Middle frontal gyrus (tissue), 1 donor: ENCODE results near the gene KRTAP3-1.
"Not testable (repeated sequence)": the region's sequence is repeated elsewhere in the genome, so short reads cannot be mapped to it uniquely, and the experiment has no call there.

Source experiments
- DNase-seq: peaks from one replicate; pipeline ENCODE4 v3.0.0-alpha.2; 2015; ENCODE audit warnings: low spot score; ENCODE audit errors: extremely low spot score

KRTAP3-1 gene

DNA sequence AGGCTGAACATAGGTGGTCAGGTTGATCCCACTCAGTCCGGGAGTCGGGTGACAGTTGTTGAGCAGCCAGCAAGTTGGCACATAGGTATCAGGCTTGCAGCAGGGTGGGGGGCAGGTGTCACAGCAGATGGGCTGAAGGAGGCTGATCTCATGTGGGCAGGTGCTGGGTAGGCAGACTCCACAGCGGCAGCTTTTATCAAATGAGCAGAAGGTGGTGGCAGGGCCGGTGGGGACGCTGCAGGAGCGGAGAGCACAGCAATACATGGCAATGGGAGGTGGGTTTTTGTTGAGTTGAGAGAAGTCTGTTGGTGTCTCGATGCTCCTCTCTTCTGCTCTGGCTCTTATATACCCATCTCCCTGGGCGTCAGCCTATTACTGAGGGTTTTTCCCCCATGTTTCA is at the start of gene KRTAP3-1:
KRTAP3-1 (minus strand) TSS at position 318 of the 400 bp plus-strand sequence; CDS start at position 264, 54 bp downstream.
- no peak for DNase-seq

DNA sequence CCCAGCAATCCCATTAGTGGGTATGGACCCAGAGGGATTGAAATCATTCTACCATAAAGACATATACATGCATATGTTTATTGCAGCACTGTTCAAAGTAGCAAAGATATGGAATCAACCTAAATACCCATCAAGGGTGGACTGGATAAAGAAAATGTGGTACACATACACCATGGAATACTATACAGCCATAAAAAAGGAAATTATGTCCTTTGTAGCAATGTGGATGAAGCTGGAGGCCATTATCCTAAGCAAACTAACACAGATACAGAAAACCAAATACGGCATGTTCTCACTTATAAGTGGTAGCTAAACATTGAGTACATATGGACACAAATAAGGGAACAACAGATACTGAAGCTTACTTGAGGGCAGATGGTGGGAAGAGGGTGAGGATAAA is 48.6 kb upstream of the KRTAP3-1 start:
- DNase-seq = no peak

DNA sequence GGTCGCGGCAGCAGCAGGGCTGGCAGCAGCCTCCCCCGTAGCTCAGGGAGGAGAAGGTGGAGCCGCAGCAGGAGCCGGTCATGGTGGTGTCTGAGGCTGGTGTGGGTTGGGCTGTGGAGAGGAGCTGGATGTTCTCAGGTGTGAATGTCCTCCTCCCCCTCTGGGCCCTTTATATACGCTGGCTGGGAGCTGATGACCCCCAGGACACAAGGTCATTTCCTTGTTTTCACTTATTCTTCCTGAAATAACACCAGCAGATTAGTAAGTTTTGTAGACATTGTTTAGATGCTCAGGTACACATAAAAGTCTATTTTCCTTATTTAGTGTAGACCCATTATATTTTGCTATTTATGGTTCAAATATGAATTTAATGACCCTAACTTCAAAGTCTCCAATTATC is 46.2 kb upstream of the KRTAP3-1 start, which contains the start of gene KRTAP2-2:
KRTAP2-2 (minus strand) TSS at position 101 of the 400 bp plus-strand sequence; CDS start at position 82, 19 bp downstream.
- DNase-seq = not testable (repeated sequence)

DNA sequence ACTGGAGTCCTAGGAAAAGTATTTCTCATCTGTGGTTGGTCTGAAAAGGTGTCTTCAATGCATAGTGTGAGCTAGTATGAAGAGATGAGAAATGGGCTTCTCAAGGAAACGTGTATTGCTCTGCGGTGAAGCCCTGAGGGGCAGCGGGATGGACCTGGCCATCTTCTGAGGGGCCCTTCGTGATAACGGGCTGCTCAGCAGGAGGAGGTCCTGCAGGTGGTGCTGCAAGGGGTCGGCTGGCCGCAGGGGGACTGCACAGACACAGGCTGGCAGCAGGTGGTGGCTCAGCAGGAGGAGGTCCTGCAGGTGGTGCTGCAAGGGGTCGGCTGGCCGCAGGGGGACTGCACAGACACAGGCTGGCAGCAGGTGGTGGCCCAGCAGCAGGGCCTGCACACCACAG is 45.6 kb upstream of the KRTAP3-1 start:
- DNase-seq = not testable (repeated sequence)

DNA sequence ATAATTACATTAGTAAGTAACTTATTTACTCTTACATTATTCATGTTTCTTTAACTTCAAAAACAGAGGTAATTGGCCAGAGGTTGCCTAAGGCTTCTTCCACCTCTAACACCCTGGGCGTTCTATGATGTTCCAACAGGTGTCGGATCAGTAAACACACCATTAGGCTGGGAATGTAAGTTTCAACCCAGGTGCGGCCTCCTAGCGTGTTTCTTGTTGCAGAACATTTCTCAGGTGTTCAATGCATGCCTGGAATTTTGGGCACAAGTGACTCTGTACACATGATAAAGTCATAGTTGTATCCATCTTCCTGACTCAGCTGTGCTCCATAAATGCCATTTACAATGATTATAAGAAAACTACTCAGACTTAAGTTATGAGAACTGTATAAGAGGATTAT is 45.1 kb upstream of the KRTAP3-1 start:
- no peak for DNase-seq

DNA sequence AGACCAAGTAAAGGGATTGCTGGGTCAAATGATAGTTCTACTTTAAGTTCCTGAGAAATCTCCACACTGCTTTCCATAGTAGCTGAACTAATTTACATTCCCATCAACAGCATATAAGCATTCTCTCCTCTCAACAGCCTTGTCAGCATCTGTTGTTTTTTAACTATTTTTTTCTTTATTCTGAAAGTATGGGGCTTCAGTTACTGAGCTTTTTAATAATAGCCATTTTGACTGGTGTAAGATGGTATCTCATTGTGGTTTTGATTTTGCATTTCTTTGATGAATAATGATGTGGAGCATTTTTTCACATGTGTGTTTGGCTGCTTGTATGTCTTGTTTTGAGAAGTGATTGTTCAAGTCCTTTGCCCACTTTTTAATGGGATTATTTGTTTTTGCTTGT is 43.6 kb upstream of the KRTAP3-1 start:
- DNase-seq = no peak

DNA sequence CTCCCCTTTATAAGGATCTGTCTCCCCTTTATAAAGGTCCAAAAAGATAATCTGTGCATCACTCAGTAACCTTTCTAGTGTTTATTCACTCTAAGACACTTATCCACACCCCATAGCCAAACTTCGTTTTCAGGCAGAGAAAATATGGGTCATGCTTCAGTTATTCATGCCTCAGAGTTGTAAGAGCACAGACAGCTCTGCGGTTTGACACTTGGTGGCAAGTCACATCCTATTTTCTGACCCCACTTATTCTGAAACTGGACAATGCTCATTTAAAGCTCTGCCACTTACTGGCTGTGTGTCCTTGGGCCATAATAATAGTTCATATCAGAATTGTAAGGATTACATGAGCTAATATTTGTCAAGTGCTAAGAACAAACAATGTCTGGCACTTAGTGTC is 40.2 kb upstream of the KRTAP3-1 start:
- DNase-seq = no peak

DNA sequence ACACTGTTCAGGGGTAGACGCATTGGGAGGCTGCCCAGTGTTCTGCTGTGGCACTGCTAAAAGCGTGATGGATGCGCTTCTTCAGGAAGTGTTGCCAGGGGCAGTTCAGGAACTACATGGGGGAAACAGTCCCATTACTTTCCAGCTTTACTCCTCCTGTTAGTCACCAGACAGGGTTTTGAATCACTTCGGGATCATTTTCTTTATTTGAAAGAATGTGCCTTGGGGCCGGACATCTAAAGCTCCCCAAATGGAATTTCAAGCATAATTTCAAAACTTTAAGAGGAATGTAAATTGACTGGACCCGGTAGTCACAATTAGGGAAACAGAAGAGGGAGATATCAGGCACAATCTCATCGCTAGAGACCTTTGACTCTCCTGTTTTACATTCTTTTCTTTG is 39.5 kb upstream of the KRTAP3-1 start:
- DNase-seq = no peak

DNA sequence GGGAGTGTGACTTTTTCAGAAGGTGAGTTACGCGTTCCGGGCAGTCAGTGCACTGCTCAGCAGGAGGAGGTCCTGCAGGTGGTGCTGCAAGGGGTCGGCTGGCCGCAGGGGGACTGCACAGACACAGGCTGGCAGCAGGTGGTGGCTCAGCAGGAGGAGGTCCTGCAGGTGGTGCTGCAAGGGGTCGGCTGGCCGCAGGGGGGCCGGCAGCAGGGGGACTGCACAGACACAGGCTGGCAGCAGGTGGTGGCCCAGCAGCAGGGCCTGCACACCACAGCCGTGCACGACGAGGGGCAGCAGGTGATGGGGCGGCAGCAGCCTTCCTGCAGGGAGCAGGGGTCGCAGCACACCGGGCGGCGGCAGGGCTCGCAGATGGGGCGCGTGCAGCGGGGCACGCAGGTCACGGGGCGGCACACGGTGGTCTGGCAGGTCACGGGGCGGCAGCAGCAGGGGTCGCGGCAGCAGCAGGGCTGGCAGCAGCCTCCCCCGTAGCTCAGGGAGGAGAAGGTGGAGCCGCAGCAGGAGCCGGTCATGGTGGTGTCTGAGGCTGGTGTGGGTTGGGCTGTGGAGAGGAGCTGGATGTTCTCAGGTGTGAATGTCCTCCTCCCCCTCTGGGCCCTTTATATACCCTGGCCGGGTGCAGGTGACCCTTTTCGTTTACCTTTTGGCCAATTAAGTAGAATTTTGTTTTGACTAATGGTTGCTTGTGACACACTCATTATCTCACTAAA is 38.0 kb upstream of the KRTAP3-1 start, which contains the start of gene KRTAP2-1:
KRTAP2-1 (minus strand) TSS at position 582 of the 731 bp plus-strand sequence; CDS start at position 533, 49 bp downstream.
- not testable (repeated sequence) for DNase-seq

DNA sequence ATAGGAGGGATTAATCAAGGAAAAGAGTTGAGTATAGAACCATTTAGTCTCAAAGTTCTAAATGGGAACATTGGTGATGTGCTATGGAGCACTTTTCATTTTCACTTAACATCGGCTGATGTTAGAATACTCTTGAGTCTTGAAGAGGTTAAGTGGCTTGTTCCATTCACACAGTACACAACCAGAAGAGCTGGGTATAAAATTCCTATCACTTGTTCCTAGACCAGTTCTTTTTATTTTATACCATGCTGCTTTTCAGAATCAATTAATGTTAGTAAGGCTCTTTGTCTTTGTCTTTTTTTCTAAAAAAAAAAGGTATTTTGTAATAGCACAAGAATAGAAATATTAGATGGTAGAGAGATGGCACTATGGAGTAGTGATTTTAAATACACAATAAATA is 34.0 kb upstream of the KRTAP3-1 start:
- no peak for DNase-seq

DNA sequence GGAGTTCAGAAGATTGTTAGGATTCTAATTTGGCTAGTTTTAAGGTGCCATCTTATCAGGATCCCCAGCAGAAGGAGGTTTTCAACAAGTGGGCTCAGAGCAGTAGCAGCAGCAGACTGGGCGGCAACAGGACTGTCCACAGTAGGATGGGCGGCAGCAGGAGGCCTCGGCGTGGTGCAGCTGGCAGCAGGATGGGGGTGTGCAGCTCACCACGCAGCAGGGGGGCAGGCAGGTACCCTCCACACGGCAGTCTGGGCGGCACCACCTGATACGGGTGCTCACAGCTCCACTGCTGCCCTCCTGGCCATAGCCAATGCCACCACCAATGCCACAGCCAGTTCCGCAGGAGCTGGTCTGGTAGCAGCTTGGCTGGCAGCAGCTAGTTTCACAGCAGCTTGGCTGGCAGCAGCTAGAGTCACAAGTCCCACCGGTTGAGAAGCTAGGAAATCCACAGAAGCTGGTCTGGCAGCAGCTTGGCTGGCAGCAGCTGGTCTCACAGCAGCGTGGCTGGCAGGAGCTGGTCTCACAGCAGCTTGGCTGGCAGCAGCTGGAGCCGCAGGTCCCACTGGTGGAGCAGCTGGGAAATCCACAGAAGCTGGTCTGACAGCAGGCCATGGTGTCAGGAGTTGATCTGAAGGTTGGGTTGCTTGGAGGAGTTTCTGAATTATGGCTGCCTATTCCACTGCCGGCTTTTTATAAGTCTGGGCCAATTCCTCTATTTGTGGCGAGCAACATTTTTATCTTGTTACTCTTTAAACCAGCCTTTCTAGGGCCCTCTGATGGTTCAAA is 32.0 kb upstream of the KRTAP3-1 start, which contains the start of gene KRTAP1-1:
KRTAP1-1 (minus strand) TSS at position 668 of the 789 bp plus-strand sequence; CDS start at position 615, 53 bp downstream.
- not testable (repeated sequence) for DNase-seq

DNA sequence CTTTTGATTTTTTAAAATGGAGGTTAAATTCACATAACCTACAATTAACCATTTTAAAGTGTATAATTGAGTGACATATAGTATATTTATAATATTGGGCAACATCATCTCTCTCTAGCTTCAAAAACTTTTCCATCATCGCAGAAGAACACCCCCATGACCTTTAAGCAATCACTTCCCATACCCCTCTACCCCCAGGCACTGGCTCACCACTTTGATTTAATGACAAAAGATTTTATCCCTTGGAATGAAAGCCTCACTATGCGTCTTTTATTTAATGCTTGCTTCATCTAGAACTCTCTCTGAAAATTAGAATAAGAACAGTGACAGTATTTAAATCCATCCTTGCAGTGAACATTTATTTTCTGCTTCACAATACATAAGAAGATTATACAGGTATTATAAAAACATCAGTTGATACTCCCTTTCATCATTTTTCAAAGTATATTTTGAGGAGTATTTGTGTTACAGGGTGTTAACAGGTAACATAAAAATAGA is 29.0 kb upstream of the KRTAP3-1 start:
- no peak for DNase-seq

DNA sequence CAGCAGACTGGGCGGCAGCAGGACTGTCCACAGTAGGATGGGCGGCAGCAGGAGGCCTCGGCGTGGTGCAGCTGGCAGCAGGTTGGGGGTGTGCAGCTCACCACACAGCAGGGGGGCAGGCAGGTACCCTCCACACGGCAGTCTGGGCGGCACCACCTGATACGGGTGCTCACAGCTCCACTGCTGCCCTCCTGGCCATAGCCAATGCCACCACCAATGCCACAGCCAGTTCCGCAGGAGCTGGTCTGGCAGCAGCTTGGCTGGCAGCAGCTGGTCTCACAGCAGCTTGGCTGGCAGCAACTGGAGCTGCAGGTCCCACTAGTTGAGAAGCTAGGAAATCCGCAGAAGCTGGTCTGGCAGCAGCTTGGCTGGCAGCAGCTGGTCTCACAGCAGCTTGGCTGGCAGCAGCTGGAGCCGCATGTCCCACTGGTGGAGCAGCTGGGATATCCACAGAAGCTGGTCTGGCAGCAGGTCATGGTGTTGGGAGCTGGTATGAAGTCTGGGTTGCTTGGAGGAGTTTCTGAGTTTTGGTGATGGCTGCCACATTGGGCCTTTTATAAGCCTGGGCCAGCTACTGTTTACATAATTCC is 25.5 kb upstream of the KRTAP3-1 start, which contains the start of gene KRTAP1-3:
KRTAP1-3 (minus strand) TSS at position 529 of the 590 bp plus-strand sequence; CDS start at position 476, 53 bp downstream.
- not testable (repeated sequence) for DNase-seq

DNA sequence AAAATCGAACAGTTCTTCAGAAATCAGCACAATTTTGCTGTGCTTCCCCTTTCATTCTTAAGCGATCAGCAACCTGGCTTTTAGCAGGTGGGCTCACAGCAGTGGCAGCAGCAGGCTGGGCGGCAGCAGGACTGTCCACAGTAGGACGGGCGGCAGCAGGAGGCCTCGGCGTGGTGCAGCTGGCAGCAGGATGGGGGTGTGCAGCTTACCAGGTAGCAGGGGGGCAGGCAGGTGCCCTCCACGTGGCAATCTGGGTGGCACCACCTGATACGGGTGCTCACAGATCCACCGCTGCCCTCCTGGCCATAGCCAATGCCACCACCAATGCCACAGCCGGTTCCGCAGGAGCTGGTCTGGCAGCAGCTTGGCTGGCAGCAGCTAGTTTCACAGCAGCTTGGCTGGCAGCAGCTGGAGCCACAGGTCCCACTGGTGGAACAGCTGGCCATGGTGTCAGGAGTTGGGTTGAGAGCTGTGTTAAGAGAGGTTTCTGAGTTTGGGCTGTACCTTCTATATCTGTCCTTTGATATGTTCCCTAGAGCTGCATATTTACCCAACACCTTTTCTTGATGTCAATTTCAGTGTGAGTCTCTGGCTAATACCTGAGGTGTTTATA is 20.8 kb upstream of the KRTAP3-1 start, which contains the start of gene KRTAP1-4:
KRTAP1-4 (minus strand) TSS at position 563 of the 613 bp plus-strand sequence; CDS start at position 446, 117 bp downstream.
- no peak for DNase-seq

DNA sequence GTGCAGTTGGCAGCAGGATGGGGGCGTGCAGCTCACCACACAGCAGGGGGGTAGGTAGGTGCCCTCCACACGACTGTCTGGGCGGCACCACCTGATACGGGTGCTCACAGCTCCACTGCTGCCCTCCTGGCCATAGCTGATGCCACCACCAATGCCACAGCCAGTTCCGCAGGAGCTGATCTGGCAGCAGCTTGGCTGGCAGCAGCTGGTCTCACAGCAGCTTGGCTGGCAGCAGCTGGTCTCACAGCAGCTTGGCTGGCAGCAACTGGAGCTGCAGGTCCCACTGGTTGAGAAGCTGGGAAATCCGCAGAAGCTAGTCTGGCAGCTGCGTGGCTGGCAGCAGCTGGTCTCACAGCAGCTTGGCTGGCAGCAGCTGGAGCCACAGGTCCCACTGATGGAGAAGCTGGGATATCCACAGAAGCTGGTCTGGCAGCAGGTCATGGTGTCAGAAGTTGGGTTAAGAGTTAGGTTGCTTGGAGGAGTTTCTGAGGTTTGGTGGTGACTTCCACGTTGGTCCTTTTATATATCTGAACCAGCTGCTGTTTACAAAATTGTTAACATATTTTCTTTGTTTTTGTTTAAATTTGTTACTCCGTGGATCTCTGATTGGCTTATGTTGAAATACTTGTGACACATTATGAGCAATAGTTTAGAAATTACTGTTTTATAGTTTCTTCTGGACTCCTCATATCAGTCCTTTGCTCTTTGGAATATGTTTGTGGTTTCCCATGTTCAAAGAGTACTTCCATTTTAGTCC is 18.0 kb upstream of the KRTAP3-1 start, which contains the start of gene KRTAP1-5:
KRTAP1-5 (minus strand) TSS at position 494 of the 757 bp plus-strand sequence; CDS start at position 441, 53 bp downstream.
- no peak for DNase-seq

DNA sequence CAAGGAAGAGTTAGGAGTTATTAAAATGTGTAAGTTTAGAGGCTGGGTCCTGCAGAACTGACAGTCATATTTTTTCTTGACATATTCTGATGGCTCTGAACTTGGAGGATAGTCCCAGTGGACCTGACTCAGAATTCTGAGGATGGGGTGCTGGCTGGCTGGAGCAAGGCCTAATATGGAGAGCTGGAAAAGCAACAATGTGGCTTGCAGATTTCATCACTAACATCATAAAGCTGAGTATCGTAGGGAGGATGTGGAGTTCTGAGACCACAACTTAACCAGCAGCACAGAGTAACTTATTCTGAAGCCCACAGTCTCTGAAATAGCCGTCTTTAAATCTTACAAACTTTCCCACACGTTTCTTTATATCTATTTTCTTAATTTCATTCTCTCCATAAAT is 15.8 kb upstream of the KRTAP3-1 start:
- DNase-seq = no peak

DNA sequence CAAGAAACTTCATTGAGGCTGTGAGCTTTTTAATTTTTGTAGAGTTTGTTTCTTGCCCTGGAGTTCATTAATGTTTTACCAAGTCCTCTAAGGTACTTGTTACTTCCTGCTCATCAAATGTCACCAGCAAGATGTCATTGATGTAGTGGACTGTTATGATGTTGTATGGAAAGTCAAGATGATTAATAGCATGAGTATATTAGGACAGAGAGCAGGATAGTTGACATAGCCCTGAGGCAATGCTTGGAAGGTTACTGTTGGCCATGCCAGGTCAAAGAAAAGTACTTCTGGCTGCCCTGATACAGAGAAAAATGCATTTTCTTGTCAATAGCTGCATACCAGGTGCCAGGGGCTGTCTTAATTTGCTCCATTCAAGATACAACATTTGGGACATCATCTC is 11.4 kb upstream of the KRTAP3-1 start:
- DNase-seq = no peak

DNA sequence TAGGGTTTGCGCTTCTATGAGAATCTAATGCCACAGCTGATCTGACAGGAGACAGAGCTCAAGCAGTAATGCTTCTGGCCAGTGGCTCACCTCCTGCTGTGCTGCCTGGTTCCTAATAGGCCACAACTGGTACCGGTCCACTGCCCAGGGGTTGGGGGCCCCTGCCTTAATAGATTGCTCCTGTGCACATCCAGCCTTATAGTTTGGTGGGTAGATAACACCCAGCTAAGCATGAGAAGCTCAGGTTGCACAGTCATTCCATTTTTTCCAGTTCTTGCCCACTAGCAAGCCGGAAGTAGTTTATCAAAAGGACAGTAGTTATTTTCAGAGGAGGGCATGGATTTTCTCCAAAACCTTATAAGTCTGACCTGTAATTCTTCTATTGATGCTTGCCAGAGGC is 10.5 kb upstream of the KRTAP3-1 start:
- no peak for DNase-seq

DNA sequence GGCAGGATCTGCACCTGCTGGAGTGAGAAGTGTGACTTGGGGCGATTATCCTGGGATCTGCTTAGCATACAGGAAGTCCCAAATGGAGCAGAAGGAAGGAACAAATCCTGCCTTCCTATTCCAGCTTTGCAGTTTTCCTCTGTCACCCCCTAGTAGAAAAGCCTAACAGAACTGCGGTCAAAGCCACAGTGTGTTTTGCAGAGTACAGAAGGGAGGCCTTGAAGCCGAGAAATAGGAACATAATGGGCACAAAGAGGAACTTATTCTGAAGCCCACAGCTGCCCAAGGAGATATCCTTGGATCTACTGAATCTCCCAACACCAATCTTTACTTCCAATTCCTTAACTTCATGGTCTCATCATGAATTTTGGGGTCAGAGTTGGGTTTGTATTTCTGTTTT is 9.6 kb upstream of the KRTAP3-1 start:
- DNase-seq = no peak
